HCT116 (cell line): ENCODE measurements around the gene CLSTN3. TPM values are rescaled to one million over a fixed set of nuclear protein-coding genes. Genes with fewer than 3 reads are reported as not detected.

Experiments
- total RNA-seq: library from RNA; stranded (reverse); gene quantifications from one replicate; pipeline ENCODE4 v1.2.1, GENCODE V29; 2021; ENCODE audit not compliant: unreplicated experiment

CLSTN3 gene
- total RNA-seq, 1 experiment from 2014 or later, result 23.0 TPM

Other genes starting within 250 kb of the CLSTN3 start
- gene LRRC23, start 225.5 kb upstream of the CLSTN3 start, total RNA-seq, result 8.0 TPM
- gene ENO2, start 215.8 kb upstream of the CLSTN3 start, total RNA-seq, result 117 TPM
- 104 TPM for gene ATN1, start 202.4 kb upstream of the CLSTN3 start, total RNA-seq
- not detected for gene RNU7-1, start 186.6 kb upstream of the CLSTN3 start, total RNA-seq
- gene C12orf57, start 186.3 kb upstream of the CLSTN3 start, total RNA-seq, result 202 TPM
- gene PTPN6, start 179.0 kb upstream of the CLSTN3 start, total RNA-seq, result 47.7 TPM
- gene PHB2, start 159.7 kb upstream of the CLSTN3 start, total RNA-seq, result 466 TPM
- gene EMG1, start 159.5 kb upstream of the CLSTN3 start, total RNA-seq, result 111 TPM
- gene LPCAT3, start 111.9 kb upstream of the CLSTN3 start, total RNA-seq, result 45.8 TPM
- gene C1S, start 69.7 kb upstream of the CLSTN3 start, total RNA-seq, result 2.4 TPM
- gene C1R, start 37.9 kb upstream of the CLSTN3 start, total RNA-seq, result 4.3 TPM
- gene C1RL, start 21.2 kb upstream of the CLSTN3 start, total RNA-seq, result 25.9 TPM
- gene RBP5, start 1.5 kb upstream of the CLSTN3 start, total RNA-seq, result 0.22 TPM
- gene PEX5, start 59.3 kb downstream of the CLSTN3 start, total RNA-seq, result 45.4 TPM
- gene ACSM4, start 173.7 kb downstream of the CLSTN3 start, total RNA-seq, result not detected